Left ventricle myocardium inferior (tissue), 1 donor: ENCODE measurements around the gene PPCS. TPM values are rescaled to one million over a fixed set of nuclear protein-coding genes. Genes with fewer than 3 reads are reported as not detected.

ENCODE experiments used
- DNase-seq: peaks from one replicate; pipeline ENCODE4 v3.0.0-alpha.2; 2020
- H3K27ac ChIP-seq: fragments of 200-600 bp; replicated peaks from 2 replicates; pipeline ENCODE4 v1.8.0; 2021
- H3K27me3 ChIP-seq: fragments of 200-600 bp; 2 replicates; pipeline ENCODE4 v1.8.0; 2021; ENCODE audit warnings: low read depth
- H3K36me3 ChIP-seq: fragments of 200-600 bp; 2 replicates; pipeline ENCODE4 v1.8.0; 2021
- H3K4me1 ChIP-seq: fragments of 200-600 bp; 2 replicates; pipeline ENCODE4 v1.8.0; 2021
- H3K4me3 ChIP-seq: fragments of 200-600 bp; 2 replicates; pipeline ENCODE4 v1.8.0; 2021; ENCODE audit warnings: mild to moderate bottlenecking, moderate library complexity
- H3K9me3 ChIP-seq: fragments of 200-600 bp; replicated peaks from 2 replicates; pipeline ENCODE4 v1.8.0; 2021
- CTCF ChIP-seq: fragments of 200-600 bp; IDR thresholded peaks from 2 replicates; pipeline ENCODE4 v1.8.0; 2021; ENCODE audit warnings: antibody characterized with exemption, mild to moderate bottlenecking, borderline replicate concordance
- intact Hi-C: fragments of 100-400 bp; cut with micrococcal nuclease; formaldehyde crosslinking; loops from one replicate; pipeline ENCODE4 v1.11.0; 2022
- total RNA-seq: library from RNA; stranded (reverse); fragmentation: NEBNext Ultra II Directional; extraction: Animal tissue kit (Norgen Biotek cat#: 25700); gene quantifications from one replicate; pipeline ENCODE4 v1.2.1, GENCODE V29; 2021
- donor health status: DM: no; HTN: yes; CAD: no; lungs with severe emphysema.

PPCS gene
- total RNA-seq, 1 donor from 2014 or later, result 33.9 TPM

- intact Hi-C loops, result no loop called here
- peak; percentile 75 for DNase-seq
- Histone ChIP-seq H3K4me1 (peaks cover 48% of the 10 kb centered on the region), H3K27ac (peak overlapping the region; percentile 74), H3K9me3 (no peaks in the 10 kb centered on the region), H3K4me3 (no peak overlapping the region), H3K27me3 (no peaks in the 10 kb centered on the region), H3K36me3 (no peaks in the 10 kb centered on the region)
- no peak for TF ChIP-seq CTCF
Measured at GRCh38 chr1:42419126-42419821, 37.1 kb upstream of the PPCS start.

GRCh38 chr1:42420121-42420520 is 36.2 kb upstream of the PPCS start:
- Histone ChIP-seq H3K4me3 (no peak overlapping the region), H3K9me3 (no peaks in the 10 kb centered on the region), H3K27me3 (no peaks in the 10 kb centered on the region), H3K36me3 (no peaks in the 10 kb centered on the region), H3K27ac (peak overlapping the region; percentile 74), H3K4me1 (peaks cover 48% of the 10 kb centered on the region)
- no peak for DNase-seq
- no peak for TF ChIP-seq CTCF
- intact Hi-C loops, result no loop called here

- no peaks in the 10 kb centered on the region for H3K36me3 ChIP-seq
- peak; percentile 41 for DNase-seq
- peaks cover 48% of the 10 kb centered on the region for H3K4me1 ChIP-seq
- no peaks in the 10 kb centered on the region for H3K9me3 ChIP-seq
- intact Hi-C loops, result no loop called here
- no peaks in the 10 kb centered on the region for H3K27me3 ChIP-seq
- no peak for TF ChIP-seq CTCF
- H3K27ac ChIP-seq, result peak overlapping the region; percentile 74
- peak overlapping the region; percentile 2 for H3K4me3 ChIP-seq
Measured at GRCh38 chr1:42420911-42421585, 35.3 kb upstream of the PPCS start.

- no peak for TF ChIP-seq CTCF
- Histone ChIP-seq H3K4me1 (peaks cover 37% of the 10 kb centered on the region), H3K27me3 (no peaks in the 10 kb centered on the region), H3K36me3 (no peaks in the 10 kb centered on the region), H3K27ac (no peak overlapping the region), H3K9me3 (no peaks in the 10 kb centered on the region), H3K4me3 (no peak overlapping the region)
- intact Hi-C loops, result no loop called here
- no peak for DNase-seq
Measured at GRCh38 chr1:42422737-42423136, 33.6 kb upstream of the PPCS start.

- intact Hi-C loops, result no loop called here
- no peak for TF ChIP-seq CTCF
- no peak for DNase-seq
- Histone ChIP-seq H3K36me3 (no peaks in the 10 kb centered on the region), H3K9me3 (no peaks in the 10 kb centered on the region), H3K4me1 (peaks cover 35% of the 10 kb centered on the region), H3K27ac (no peak overlapping the region), H3K27me3 (no peaks in the 10 kb centered on the region), H3K4me3 (no peak overlapping the region)
Measured at GRCh38 chr1:42423681-42424080, 32.7 kb upstream of the PPCS start.
